ENCODE data around the gene SCAMP5. TPM values are rescaled to one million over a fixed set of nuclear protein-coding genes. Genes with fewer than 3 reads are reported as not detected.

The SCAMP5 gene
- total RNA-seq, result 3.6 TPM
- long read RNA-seq, partial matches to known transcripts, result 0 of 2 reads
- long read RNA-seq, other reads (novel, unspliced or antisense), result 2 of 2 reads

DNA sequence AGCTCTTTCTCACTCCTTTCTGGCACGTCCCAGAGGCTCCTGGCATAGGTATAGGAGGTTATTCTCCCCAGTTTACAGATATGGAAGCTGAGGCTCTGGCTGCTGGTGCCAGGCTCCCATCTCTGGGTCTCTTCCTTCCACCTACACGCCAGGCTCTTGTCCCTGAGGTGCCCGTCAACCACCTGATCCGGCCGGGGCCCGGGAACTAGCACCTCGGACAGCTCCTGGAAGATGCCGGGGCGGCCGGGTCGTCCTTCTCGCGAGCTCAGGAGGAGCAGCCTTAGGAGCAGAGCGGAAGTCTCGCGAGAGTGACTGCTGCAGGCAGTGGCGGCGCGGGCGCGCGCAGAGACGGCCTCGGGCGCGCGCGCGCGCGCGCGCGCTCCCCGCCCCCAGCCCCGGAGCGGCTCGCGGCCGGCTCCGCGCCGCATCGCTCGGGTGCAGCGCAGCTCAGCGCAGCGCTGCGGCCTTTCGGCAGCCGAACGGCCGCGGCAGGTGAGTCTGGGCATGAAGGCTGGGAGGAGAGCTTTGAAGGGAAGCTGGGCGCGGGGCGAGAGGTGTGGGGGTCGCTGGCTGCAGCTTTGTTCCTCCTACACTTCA, at the start of gene SCAMP5:
Gene SCAMP5, plus strand, starts transcription at position 382 of the 597 bp plus-strand sequence. CDS start 16,277 bp downstream, outside the sequence.
- DNase-seq (ENCODE audit: low spot score), result peak; percentile 93
- intact Hi-C loops (cut with DNase I), result no loop called here

DNA sequence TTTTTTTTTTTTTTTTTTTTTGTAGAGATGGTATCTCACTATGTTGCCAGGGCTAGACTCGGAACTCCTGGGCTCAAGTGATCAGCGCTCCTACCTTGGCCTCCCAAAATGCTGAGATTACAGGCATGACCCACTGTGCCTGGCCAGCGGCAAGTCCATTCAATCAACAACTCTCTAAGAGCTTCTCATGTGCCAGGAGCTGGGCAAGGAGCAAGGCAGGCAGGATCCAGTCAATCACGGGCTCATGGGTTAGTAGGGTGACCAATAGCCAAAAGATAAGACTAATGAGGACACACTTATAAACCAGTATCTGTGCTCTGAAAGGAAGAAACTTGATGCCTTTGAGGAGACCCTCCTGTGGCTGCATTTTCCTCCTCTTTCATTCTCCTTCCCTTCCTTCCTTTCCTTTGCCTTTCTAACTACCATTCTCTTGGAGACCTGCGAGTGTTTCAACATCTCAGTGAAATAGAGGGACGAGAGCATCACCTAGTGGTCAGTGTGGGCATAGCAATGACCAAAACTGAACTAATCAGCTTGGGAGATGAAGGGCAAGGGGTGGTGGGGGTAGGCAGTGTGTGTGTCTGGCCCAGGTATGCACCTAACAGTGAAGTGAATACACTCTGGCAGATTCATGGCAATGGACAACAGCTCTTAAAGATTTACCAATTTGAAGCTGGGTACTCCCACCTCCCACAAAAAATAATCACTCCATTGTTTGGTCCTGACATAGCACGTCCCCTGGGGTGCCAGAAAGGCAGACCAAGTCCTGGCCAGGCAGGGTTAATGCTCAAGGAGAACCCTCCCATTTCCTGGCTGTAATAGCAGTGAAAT, 45.1 kb upstream of the SCAMP5 start:
- intact Hi-C loops (cut with DNase I), result loop anchor here (2.0 to 5.0 kb wide), 2 partner anchors 179 to 313 kb away; no protein-coding TSS in a partner anchor
- DNase-seq (ENCODE audit: low spot score), result no peak

DNA sequence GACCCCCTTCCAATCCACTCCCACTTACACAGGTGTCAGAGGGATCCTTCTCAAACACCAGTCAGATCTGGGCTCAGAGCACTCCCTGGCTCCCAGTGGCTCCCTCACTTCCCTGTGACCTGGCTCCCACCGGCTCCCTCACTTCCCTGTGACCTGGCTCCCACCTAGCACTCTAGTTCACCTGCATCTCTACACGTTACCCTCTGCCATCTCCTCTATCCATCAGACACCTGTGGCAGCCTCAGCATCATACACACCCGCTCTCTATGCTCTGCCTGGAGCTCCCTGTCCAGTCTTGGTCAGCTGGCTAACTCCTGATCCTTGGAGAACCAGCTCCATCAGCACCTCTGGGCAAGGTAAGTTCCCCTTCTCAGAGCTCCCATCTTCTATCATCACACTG, 44.4 kb upstream of the SCAMP5 start:
- intact Hi-C loops (cut with DNase I), result loop anchor here (2.0 to 5.0 kb wide), 2 partner anchors 180 to 314 kb away; no protein-coding TSS in a partner anchor
- DNase-seq (ENCODE audit: low spot score), result no peak

- no peak for DNase-seq (ENCODE audit: low spot score)
- intact Hi-C loops (cut with DNase I), result loop anchor here (5.0 kb wide), 1 partner anchor 317 kb away; no protein-coding TSS in a partner anchor
Measured at GRCh38 chr15:74954515-74954914, 40.8 kb upstream of the SCAMP5 start.

- no peak for DNase-seq (ENCODE audit: low spot score)
- intact Hi-C loops (cut with DNase I), result loop anchor here (5.0 kb wide), 1 partner anchor 247 kb away; the partner anchor contains the start of gene C15orf39
Measured at GRCh38 chr15:74955017-74955416, 40.3 kb upstream of the SCAMP5 start.

DNA sequence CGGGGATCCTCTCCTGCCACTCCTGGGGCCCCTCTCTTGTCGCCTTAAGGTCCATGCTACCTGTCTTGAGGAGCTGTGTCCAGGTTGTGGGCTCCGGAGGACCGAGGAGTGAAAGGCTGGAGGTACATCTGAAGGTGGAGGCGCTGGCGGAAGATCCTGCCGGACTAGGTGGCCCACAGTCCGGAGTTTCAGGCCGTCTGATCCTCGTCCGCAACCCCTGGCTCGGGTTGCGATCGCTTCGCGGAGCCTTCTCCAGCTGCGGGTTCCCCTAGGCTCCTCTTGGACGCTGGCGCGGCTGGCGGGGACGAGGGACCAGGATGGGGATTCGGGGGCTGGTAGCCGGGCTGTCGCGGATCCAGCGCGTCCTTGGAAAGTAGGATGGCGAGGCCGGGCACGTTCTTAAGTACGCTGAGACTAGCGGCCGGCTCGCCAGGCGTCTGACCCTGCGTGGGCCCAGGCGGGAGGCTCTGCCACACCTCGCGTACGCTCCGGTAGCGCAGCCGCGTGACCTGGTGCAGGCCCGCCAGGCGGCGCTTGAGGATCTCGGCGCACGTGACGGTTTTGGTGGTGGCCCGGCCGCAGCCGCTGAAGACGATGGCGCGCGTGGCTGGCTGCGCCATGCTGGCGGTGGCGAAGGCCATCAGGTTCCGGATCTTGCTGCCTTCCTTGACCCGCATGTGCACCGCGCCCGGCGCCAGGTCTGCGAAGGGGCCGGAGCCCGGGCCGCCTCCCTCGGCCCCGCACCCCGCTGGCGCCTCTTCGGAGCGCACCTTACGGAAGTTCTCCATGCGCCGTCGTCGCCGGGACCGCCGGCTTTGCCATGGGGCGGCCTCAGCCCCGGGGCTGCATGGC, 39.3 kb upstream of the SCAMP5 start:
- peak; percentile 88 for DNase-seq (ENCODE audit: low spot score)
- intact Hi-C loops (cut with DNase I), result loop anchor here (5.0 kb wide), 1 partner anchor 246 kb away; the partner anchor contains the start of gene C15orf39

- intact Hi-C loops (cut with DNase I), result loop anchor here (5.0 kb wide), 1 partner anchor 245 kb away; the partner anchor contains the start of gene C15orf39
Measured at GRCh38 chr15:74956648-74957475, 38.5 kb upstream of the SCAMP5 start, which contains the start of gene RPP25. RPP25 (minus strand) TSS chr15:74956772; CDS start chr15:74956583, 189 bp downstream.

DNA sequence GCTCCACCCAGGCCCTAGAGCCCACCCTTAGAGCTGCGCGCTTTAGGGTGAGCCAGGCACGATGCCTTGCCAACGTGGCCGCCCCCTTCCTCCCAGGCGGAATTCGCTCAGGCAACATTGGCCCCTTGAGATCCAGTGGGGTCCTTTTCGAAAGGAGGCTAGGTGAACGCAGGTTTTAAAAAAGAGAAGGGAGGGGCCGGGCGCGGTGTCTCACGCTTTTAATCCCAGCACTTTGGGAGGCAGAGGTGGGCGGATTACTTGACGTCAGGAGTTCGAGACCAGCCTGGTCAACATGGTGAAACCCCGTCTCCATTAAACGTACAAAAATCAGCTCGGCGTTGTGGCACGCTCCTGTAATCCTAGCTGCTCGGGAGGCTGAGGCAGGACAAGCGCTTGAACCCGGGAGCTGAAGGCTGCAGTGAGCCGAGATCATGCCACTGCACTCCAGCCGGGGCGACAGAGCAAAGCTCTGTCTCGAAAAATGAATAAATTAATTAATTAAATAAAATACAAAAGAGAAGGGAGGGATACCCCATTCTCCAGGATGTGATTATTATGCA, 37.8 kb upstream of the SCAMP5 start:
- intact Hi-C loops (cut with DNase I), result loop anchor here (5.0 kb wide), 1 partner anchor 245 kb away; the partner anchor contains the start of gene C15orf39
- DNase-seq (ENCODE audit: low spot score), result no peak

More at GRCh38 chr15:74956648-74957475, 38.5 kb upstream of the SCAMP5 start, which contains the start of gene RPP25:
- peak; percentile 92 for DNase-seq (ENCODE audit: low spot score)

GRCh38 chr15:74958320-74958907, 36.9 kb upstream of the SCAMP5 start:
- intact Hi-C loops (cut with DNase I), result loop anchor here (5.0 kb wide), 1 partner anchor 244 kb away; the partner anchor contains the start of gene C15orf39

GRCh38 chr15:74958908-74959585, 36.3 kb upstream of the SCAMP5 start:
- intact Hi-C loops (cut with DNase I), result loop anchor here (5.0 kb wide), 1 partner anchor 243 kb away; the partner anchor contains the start of gene C15orf39
- DNase-seq (ENCODE audit: low spot score), result no peak

More at GRCh38 chr15:74958320-74958907, 36.9 kb upstream of the SCAMP5 start:
- DNase-seq (ENCODE audit: low spot score), result no peak

GRCh38 chr15:74959586-74959939, 35.8 kb upstream of the SCAMP5 start:
- no peak for DNase-seq (ENCODE audit: low spot score)
- intact Hi-C loops (cut with DNase I), result loop anchor here (5.0 kb wide), 1 partner anchor 243 kb away; the partner anchor contains the start of gene C15orf39

DNA sequence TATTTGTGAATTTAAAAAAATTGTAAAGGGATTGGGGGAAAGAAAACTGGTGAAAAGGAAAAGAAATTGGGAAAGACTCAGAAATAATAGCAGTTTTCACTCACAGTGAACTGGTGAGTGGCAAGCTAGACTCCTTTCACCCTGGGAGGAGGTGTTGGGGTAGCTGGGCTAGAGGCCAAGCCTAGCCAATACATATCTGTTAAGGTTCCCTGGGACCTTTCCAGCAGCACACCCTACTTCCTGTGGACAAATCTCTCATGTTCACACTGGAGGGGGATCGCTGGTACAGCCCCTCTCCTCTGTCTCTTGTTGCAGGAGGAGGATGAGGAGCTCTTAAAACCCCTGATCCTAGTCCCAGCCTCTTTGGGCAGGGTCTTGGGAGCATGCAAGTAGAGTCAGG, 35.1 kb upstream of the SCAMP5 start:
- no peak for DNase-seq (ENCODE audit: low spot score)
- intact Hi-C loops (cut with DNase I), result loop anchor here (5.0 kb wide), 1 partner anchor 62 kb away; the partner anchor contains the start of gene PPCDC

DNA sequence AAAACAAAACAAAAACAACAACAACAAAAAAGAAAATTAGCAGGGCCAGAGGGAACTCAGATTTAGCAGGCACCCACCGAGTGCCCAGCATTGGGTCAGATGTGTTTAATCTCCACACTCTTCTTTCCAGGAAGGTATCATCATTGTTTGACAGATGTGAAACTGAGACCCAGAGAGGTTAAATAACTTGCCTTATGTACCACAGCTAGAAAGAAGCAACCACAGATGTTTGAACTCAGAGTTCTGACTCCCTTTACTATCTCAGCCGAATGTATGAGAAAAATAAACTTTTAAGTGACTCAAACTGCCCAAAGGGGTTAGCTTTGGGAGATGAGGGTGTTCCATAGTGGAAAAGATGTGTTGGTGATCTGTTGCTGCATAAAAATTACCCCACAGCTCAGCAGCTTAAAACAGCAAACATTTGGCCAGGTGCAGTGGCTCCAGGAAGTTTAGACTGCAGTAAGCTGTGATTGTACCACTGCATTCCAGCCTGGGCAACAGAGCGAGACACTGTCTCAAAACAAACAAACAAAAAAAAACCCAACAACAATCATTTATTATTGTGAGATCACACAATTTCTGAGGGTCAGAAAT, 34.3 kb upstream of the SCAMP5 start:
- intact Hi-C loops (cut with DNase I), result loop anchor here (5.0 kb wide), 1 partner anchor 61 kb away; the partner anchor contains the start of gene PPCDC
- DNase-seq (ENCODE audit: low spot score), result no peak

GRCh38 chr15:74961616-74962015, 33.7 kb upstream of the SCAMP5 start:
- no peak for DNase-seq (ENCODE audit: low spot score)
- intact Hi-C loops (cut with DNase I), result loop anchor here (5.0 kb wide), 1 partner anchor 61 kb away; the partner anchor contains the start of gene PPCDC

DNA sequence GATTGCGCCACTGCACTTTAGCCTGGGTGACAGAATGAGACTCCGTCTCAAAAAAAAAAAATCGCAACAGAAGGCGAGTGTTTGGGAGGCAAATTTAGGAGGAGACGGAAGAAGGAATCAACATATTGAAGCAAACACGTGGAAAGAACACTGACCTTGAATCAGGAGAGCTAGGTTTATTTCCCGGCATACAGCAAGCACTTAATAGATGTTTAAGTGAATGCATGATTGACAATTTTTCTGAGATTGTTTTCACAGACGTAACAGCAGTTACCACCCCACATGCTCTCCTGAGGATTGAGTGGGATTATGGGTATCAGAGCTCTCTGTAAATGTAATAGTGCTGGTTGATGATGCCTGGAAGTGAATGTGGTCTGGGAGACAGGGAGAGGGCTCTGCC, 33.1 kb upstream of the SCAMP5 start:
- intact Hi-C loops (cut with DNase I), result loop anchor here (5.0 kb wide), 1 partner anchor 60 kb away; the partner anchor contains the start of gene PPCDC
- no peak for DNase-seq (ENCODE audit: low spot score)

GRCh38 chr15:74962671-74963070, 32.7 kb upstream of the SCAMP5 start:
- intact Hi-C loops (cut with DNase I), result loop anchor here (5.0 kb wide), 1 partner anchor 60 kb away; the partner anchor contains the start of gene PPCDC

More at GRCh38 chr15:74962671-74963070, 32.7 kb upstream of the SCAMP5 start:
- DNase-seq (ENCODE audit: low spot score), result no peak

Data from cardiac septum (tissue), 1 donor.